ENCODE data around the gene MSANTD2.

MSANTD2 gene

GRCh38 chr11:124800226-124800929 is at the start of gene MSANTD2:
MSANTD2 (minus strand) TSS chr11:124800406; CDS start chr11:124800380, 26 bp downstream.
- peak within 1 kb of the TSS; percentile 69 for H3K4me3 ChIP-seq (ENCODE audit: low read depth, low read length)
- no peak for TF ChIP-seq CTCF (IDR thresholded peaks at IDR 0.05; ENCODE audit: low read depth, low read length)

- no peak for TF ChIP-seq CTCF (IDR thresholded peaks at IDR 0.05; ENCODE audit: low read depth, low read length)
- H3K4me3 ChIP-seq (ENCODE audit: low read depth, low read length): no peak overlapping the region
Measured at GRCh38 chr11:124846070-124846673, 46.0 kb upstream of the MSANTD2 start.

GRCh38 chr11:124844664-124845079 is 44.5 kb upstream of the MSANTD2 start:
- TF ChIP-seq CTCF (IDR thresholded peaks at IDR 0.05; ENCODE audit: low read depth, low read length): no peak
- H3K4me3 ChIP-seq (ENCODE audit: low read depth, low read length): no peak overlapping the region

- H3K4me3 ChIP-seq (ENCODE audit: low read depth, low read length): no peak overlapping the region
Measured at GRCh38 chr11:124843616-124843910, 43.4 kb upstream of the MSANTD2 start.

GRCh38 chr11:124842305-124842704 is 42.1 kb upstream of the MSANTD2 start:
- no peak for TF ChIP-seq CTCF (IDR thresholded peaks at IDR 0.05; ENCODE audit: low read depth, low read length)
- H3K4me3 ChIP-seq (ENCODE audit: low read depth, low read length): no peak overlapping the region

More at GRCh38 chr11:124843616-124843910, 43.4 kb upstream of the MSANTD2 start:
- no peak for TF ChIP-seq CTCF (IDR thresholded peaks at IDR 0.05; ENCODE audit: low read depth, low read length)

- TF ChIP-seq CTCF (IDR thresholded peaks at IDR 0.05; ENCODE audit: low read depth, low read length): no peak
- no peak overlapping the region for H3K4me3 ChIP-seq (ENCODE audit: low read depth, low read length)
Measured at GRCh38 chr11:124841840-124842239, 41.6 kb upstream of the MSANTD2 start.

GRCh38 chr11:124841201-124841600 is 41.0 kb upstream of the MSANTD2 start:
- no peak overlapping the region for H3K4me3 ChIP-seq (ENCODE audit: low read depth, low read length)
- no peak for TF ChIP-seq CTCF (IDR thresholded peaks at IDR 0.05; ENCODE audit: low read depth, low read length)

All from WI38 (cell line).